ENCODE results near the gene ZC3H12A. TPM values are rescaled to one million over a fixed set of nuclear protein-coding genes. Genes with fewer than 3 reads are reported as not detected.
A peak's percentile ranks its signal among the peaks of the same experiment; 100 is the strongest.

ZC3H12A gene
- total RNA-seq: 1 to 10 TPM; 1.8 to 8.5 (median 4.5) TPM
- polyA plus RNA-seq: 1 to 10 TPM; 2.4 to 6.7 TPM
- long read RNA-seq, donor 1, partial matches to known transcripts: 0 of 3 reads
- long read RNA-seq, donor 1, other reads (novel, unspliced or antisense): 1 of 3 reads
- long read RNA-seq, donor 2, transcript ZC3H12A-201 (6 exons, 2,684 nt): major isoform, 5 of 11 reads
- long read RNA-seq, donor 2, partial matches to known transcripts: 2 of 11 reads
- long read RNA-seq, donor 2, other reads (novel, unspliced or antisense): 4 of 11 reads
- long read RNA-seq, donor 3, partial matches to known transcripts: 0 of 2 reads
- long read RNA-seq, donor 3, other reads (novel, unspliced or antisense): 2 of 2 reads

GRCh38 chr1:37474046-37474696 lies at the start of gene ZC3H12A:
TSS of gene ZC3H12A (plus strand) at chr1:37474580. CDS start at chr1:37475497, 917 bp downstream.
- Histone ChIP-seq H3K4me3 (peak within 1 kb of the TSS; percentile 60 to 93 (median 85)), H3K27ac (peak within 1 kb of the TSS; percentile 59 to 96 (median 94)), H3K36me3 (peaks cover 0 to 27% (median 11%) of the 10 kb centered on the region in 9 donors), H3K27me3 (no peaks in the 10 kb centered on the region), H3K9me3 (no peaks in the 10 kb centered on the region), H3K4me1 (peaks cover 20 to 85% (median 65%) of the 10 kb centered on the region in 12 donors)
- DNase-seq (peak; percentile 90 to 95 (median 92)), ATAC-seq (peak; percentile 77 to 90 (median 82))
- 1 to 3% (median 1%) methylated on average over 8 to 78 of the region's 78 CpGs for WGBS, 4 donors
- intact Hi-C loops (cut with DNase I): loop anchor here in 1 of 10 donors (5.0 kb wide), 1 partner anchor 218 kb away; the partner anchor contains the start of gene CDCA8
- TF ChIP-seq POLR2A (IDR thresholded peaks at IDR 0.05): peak; percentile 63 to 98
- no peak for TF ChIP-seq CTCF (IDR thresholded peaks at IDR 0.05)

- H3K4me1 ChIP-seq: no peaks in the 10 kb centered on the region
- WGBS, 4 donors: 27 to 43% (median 33%) methylated on average over 5 of the region's 5 CpGs
- H3K4me3 ChIP-seq: no peak overlapping the region
- no peaks in the 10 kb centered on the region for H3K9me3 ChIP-seq
- DNase-seq: no peak
- peaks cover 0 to 29% (median 4%) of the 10 kb centered on the region in 9 donors for H3K27me3 ChIP-seq
- no peak for ATAC-seq
- intact Hi-C loops (cut with DNase I): no loop called here
- TF ChIP-seq CTCF (IDR thresholded peaks at IDR 0.05) (no peak), POLR2A (IDR thresholded peaks at IDR 0.05) (no peak)
- no peak overlapping the region for H3K27ac ChIP-seq
- H3K36me3 ChIP-seq: no peaks in the 10 kb centered on the region
Observed at GRCh38 chr1:37425221-37425620, 49.2 kb upstream of the ZC3H12A start.

GRCh38 chr1:37429029-37429428 lies 45.4 kb upstream of the ZC3H12A start:
- H3K36me3 ChIP-seq: no peaks in the 10 kb centered on the region
- H3K4me3 ChIP-seq: no peak overlapping the region
- intact Hi-C loops (cut with DNase I): no loop called here
- ATAC-seq (no peak), DNase-seq (no peak)
- no peak overlapping the region for H3K27ac ChIP-seq
- TF ChIP-seq POLR2A (IDR thresholded peaks at IDR 0.05) (no peak), CTCF (IDR thresholded peaks at IDR 0.05) (no peak)
- H3K4me1 ChIP-seq: no peaks in the 10 kb centered on the region
- no peaks in the 10 kb centered on the region for H3K9me3 ChIP-seq
- 48 to 55% (median 52%) methylated on average over 6 of the region's 6 CpGs for WGBS, 4 donors
- H3K27me3 ChIP-seq: peaks cover 0 to 43% (median 11%) of the 10 kb centered on the region in 9 donors
